ENCODE data around the gene SLC6A6. TPM values are rescaled to one million over a fixed set of nuclear protein-coding genes. Genes with fewer than 3 reads are reported as not detected.

Gene SLC6A6
- total RNA-seq, 1 experiment from 2014 or later: 72.6 TPM

GRCh38 chr3:14410503-14411165, 8.2 kb downstream of the SLC6A6 start:
- H2BK15ac ChIP-seq (ENCODE audit: low read depth, low read length): no peak overlapping the region; the same call in 1 of the 2 replicates
- H2AK5ac ChIP-seq (ENCODE audit: insufficient read length, low read length): no peak overlapping the region
- no peak overlapping the region for H2BK20ac ChIP-seq (ENCODE audit: low read depth, low read length, poor library complexity, severe bottlenecking)
- H4K91ac ChIP-seq (ENCODE audit: insufficient read length, low read depth, low read length): no peak overlapping the region
- H3K4me3 Mint-ChIP-seq: no peak overlapping the region
- H3K4me1 ChIP-seq (ENCODE audit: insufficient read depth, low read length): peaks cover 7% of the 10 kb centered on the region; the same call in 1 of the 2 replicates
- TF ChIP-seq CTCF (conservative IDR thresholded peaks at IDR 0.05): no peak
- no peak overlapping the region for H2AFZ ChIP-seq (ENCODE audit: low read length)
- no peak overlapping the region for H4K8ac ChIP-seq (replicated peaks; ENCODE audit: insufficient read length, low read depth, low read length)
- H4K20me1 ChIP-seq (ENCODE audit: control insufficient read depth, insufficient read depth, insufficient read length): no peaks in the 10 kb centered on the region
- H3K79me2 ChIP-seq (ENCODE audit: insufficient read depth, low read length): peaks cover 24% of the 10 kb centered on the region; the same call in 1 of the 2 replicates
- H2BK120ac ChIP-seq (ENCODE audit: low read depth, low read length, poor library complexity, severe bottlenecking): no peak overlapping the region
- H3K14ac ChIP-seq (ENCODE audit: insufficient read depth, low read length): no peak overlapping the region
- no peak overlapping the region for H3T11ph ChIP-seq (ENCODE audit: low read length)
- WGBS (ENCODE audit: extremely low coverage, insufficient read length, low lambda C conversion rate): no CpG with 5 or more reads among the region's 6 CpGs
- no peak overlapping the region for H2BK12ac ChIP-seq (ENCODE audit: insufficient read length, low read depth, low read length)
- H3K9me3 ChIP-seq (ENCODE audit: control insufficient read depth, low read depth, low read length): no peaks in the 10 kb centered on the region
- peaks cover 13% of the 10 kb centered on the region for H3K79me1 ChIP-seq (ENCODE audit: insufficient read depth, low read depth, low read length, poor library complexity, severe bottlenecking)
- H3K4me2 ChIP-seq (ENCODE audit: insufficient read depth, insufficient read length, low read length): no peak overlapping the region
- no peak overlapping the region for H3K18ac ChIP-seq (ENCODE audit: insufficient read length, low read depth, low read length)
- H3K9ac ChIP-seq (ENCODE audit: extremely low read depth, insufficient read length, low read length): no peak overlapping the region
- peaks cover 22 to 46% (median 30%) of the 10 kb centered on the region in 3 experiments for H3K36me3 Mint-ChIP-seq (ENCODE audit: insufficient read depth in 1 of 3, low read depth in 3 of 3)
- no peaks in the 10 kb centered on the region for H3K27me3 Mint-ChIP-seq (ENCODE audit: low read depth)
- no peaks in the 10 kb centered on the region for H3K27me3 ChIP-seq (ENCODE audit: insufficient read depth, low read length)
- H3K27ac ChIP-seq (ENCODE audit: insufficient read length, low read depth, low read length): peak overlapping the region; percentile 11
- DNase-seq: no peak
- no peak overlapping the region for H2BK5ac ChIP-seq (ENCODE audit: insufficient read length, low read length)
- H3K27ac Mint-ChIP-seq: peak overlapping the region in 2 of 3 experiments; percentile 39 to 71; a peak in 5 of 7 replicates
- no peaks in the 10 kb centered on the region for H3K23me2 ChIP-seq (ENCODE audit: insufficient read length, low read depth, low read length, poor library complexity, severe bottlenecking)
- H3K9me3 Mint-ChIP-seq: no peaks in the 10 kb centered on the region; a peak in 1 of 5 replicates
- H4K5ac ChIP-seq (ENCODE audit: insufficient read length, low read depth, low read length): no peak overlapping the region
- no peak overlapping the region for H3K23ac ChIP-seq (ENCODE audit: insufficient read length, low read depth, low read length)
- H3K4ac ChIP-seq (ENCODE audit: low read depth, low read length): no peak overlapping the region
- H3K4me1 Mint-ChIP-seq: peaks cover 42 to 61% of the 10 kb centered on the region in 2 experiments
- no peak overlapping the region for H3K56ac ChIP-seq (ENCODE audit: insufficient read length, low read depth, low read length)

Data from H9 (cell line).